ENCODE data around the gene SF3B3. TPM values are rescaled to one million over a fixed set of nuclear protein-coding genes. Genes with fewer than 3 reads are reported as not detected.
A peak's percentile ranks its signal among the peaks of the same experiment; 100 is the strongest.

Gene SF3B3
- 133 and 181 TPM in 2 replicates for total RNA-seq (2014; rRNA removed)
- percentile 90 among the genes with signal in this experiment for Bru-seq, nascent RNA
- percentile 92 among the genes with signal in this experiment for BruChase-seq, experiment 1, labeled RNA remaining after a 6-hour chase
- BruChase-seq, experiment 2, labeled RNA remaining after a 2-hour chase = percentile 90 among the genes with signal in this experiment
- long read RNA-seq, full-length matches to known transcripts = 74 of 197 reads
- long read RNA-seq, partial matches to known transcripts = 102 of 197 reads
- long read RNA-seq, other reads (novel, unspliced or antisense) = 21 of 197 reads

DNA sequence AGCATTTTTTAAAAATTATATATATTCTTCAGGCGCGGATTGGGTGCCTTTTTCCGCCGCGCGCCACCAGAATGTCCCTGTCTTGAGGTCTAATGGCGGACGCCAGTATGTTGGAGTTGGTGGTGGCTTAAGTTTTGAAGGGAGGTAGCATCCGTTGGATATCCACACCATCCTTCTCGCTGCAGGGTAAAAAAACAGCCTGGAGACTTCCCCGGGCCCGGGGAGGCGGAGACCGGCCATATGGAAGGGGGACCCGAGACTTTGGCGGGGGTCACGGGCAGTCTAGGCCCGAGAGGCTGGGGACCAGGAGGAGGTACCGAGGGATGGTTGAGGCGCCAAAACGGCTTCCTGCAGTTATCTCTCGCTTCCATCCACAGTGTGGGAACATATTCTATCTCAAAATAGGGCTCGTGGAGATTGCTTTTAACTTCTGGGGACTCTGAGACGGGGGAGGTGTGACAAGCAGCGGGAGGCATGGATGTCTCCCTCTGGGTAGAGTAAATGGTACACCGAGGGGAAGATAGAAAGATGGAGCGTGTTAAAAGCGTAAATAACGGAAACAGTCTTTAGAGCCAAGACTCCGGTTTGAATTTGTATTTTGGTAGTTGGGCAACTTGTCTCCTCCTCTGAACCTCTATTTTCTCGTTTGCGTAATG lies at the start of gene SF3B3:
TSS of gene SF3B3 (plus strand) at position 74 of the 656 bp plus-strand sequence. CDS start 2,841 bp downstream, outside the sequence.
- Histone ChIP-seq H3K27me3 (ENCODE audit: low read length) (no peaks in the 10 kb centered on the region), H3K9me3 (ENCODE audit: low read length) (no peaks in the 10 kb centered on the region), H3K4me2 (ENCODE audit: low read length) (peak within 1 kb of the TSS; percentile 99), H3F3A (ENCODE audit: low read length, unreplicated experiment) (no peaks in the 10 kb centered on the region), H3K9me2 (replicated peaks; ENCODE audit: low read length) (no peaks in the 10 kb centered on the region), H3K4me3 (ENCODE audit: low read length) (peak within 1 kb of the TSS; percentile 93), H3K27ac (ENCODE audit: low read length) (peak within 1 kb of the TSS; percentile 73), H3K9ac (ENCODE audit: low read length) (peak within 1 kb of the TSS; percentile 99), H2AFZ (ENCODE audit: low read length) (peak within 1 kb of the TSS; percentile 79), H4K20me1 (ENCODE audit: low read length) (peaks cover 20% of the 10 kb centered on the region; the same call in 1 of the 2 replicates), H3K36me3 (ENCODE audit: low read depth, low read length) (peaks cover 12% of the 10 kb centered on the region; the same call in 1 of the 2 replicates), H3K79me2 (ENCODE audit: low read length) (peaks cover 76% of the 10 kb centered on the region), H3K4me1 (ENCODE audit: insufficient read depth, low read length) (peaks cover 38% of the 10 kb centered on the region)
- TSS peak; percentile 69 for BruUV-seq (replicated peaks)
- CTCF ChIA-PET = no interaction called here
- intact Hi-C loops (cut with micrococcal nuclease) = no loop called here
- POLR2A ChIA-PET (ENCODE audit: unreplicated experiment) = no interaction called here
- DNase-seq (no peak), ATAC-seq (peak; percentile 52)
- TF ChIP-seq EZH2 (IDR thresholded peaks at IDR 0.05; ENCODE audit: low read length, unreplicated experiment) = no peak
- TF ChIP-seq EZH2phosphoT487 (IDR thresholded peaks at IDR 0.05; ENCODE audit: borderline replicate concordance, low read length) = no peak
- TF ChIP-seq, protein P1, sequence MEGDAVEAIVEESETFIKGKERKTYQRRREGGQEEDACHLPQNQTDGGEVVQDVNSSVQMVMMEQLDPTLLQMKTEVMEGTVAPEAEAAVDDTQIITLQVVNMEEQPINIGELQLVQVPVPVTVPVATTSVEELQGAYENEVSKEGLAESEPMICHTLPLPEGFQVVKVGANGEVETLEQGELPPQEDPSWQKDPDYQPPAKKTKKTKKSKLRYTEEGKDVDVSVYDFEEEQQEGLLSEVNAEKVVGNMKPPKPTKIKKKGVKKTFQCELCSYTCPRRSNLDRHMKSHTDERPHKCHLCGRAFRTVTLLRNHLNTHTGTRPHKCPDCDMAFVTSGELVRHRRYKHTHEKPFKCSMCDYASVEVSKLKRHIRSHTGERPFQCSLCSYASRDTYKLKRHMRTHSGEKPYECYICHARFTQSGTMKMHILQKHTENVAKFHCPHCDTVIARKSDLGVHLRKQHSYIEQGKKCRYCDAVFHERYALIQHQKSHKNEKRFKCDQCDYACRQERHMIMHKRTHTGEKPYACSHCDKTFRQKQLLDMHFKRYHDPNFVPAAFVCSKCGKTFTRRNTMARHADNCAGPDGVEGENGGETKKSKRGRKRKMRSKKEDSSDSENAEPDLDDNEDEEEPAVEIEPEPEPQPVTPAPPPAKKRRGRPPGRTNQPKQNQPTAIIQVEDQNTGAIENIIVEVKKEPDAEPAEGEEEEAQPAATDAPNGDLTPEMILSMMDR (conservative IDR thresholded peaks at IDR 0.05; ENCODE audit: low read depth, low read length) = no peak

DNA sequence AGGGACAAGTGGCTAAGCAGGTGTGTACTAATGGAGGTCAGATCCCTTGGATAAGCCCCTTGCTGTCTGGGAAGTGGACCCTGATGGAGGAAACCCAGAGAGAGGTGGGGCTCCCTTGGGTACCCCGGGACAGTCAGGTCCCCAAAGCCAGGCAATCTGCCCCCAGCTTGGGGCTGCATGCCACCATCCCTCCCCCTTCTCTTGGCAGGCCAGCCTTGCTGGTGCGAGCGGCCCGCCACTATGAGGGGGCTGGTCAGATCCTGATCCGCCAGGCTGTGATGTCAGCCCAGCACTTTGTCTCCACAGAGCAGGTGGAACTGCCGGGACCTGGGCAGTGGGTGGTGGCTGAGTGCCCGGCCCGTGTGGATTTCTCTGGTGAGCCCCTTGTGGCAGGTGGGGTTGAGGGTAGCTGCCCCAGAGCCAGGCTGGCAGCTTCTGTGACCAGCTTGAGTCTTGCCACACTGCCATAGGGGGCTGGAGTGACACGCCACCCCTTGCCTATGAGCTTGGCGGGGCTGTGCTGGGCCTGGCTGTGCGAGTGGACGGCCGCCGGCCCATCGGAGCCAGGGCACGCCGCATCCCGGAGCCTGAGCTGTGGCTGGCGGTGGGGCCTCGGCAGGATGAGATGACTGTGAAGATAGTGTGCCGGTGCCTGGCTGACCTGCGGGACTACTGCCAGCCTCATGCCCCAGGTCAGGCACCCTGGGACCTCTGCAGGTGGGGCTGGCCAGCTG lies 49.1 kb upstream of the SF3B3 start:
- no TSS peak for BruUV-seq (replicated peaks)
- TF ChIP-seq EZH2 (IDR thresholded peaks at IDR 0.05; ENCODE audit: low read length, unreplicated experiment) (no peak), EZH2phosphoT487 (IDR thresholded peaks at IDR 0.05; ENCODE audit: borderline replicate concordance, low read length) (no peak)
- Histone ChIP-seq H3K27me3 (ENCODE audit: low read length) (no peaks in the 10 kb centered on the region), H3F3A (ENCODE audit: low read length, unreplicated experiment) (no peaks in the 10 kb centered on the region), H4K20me1 (ENCODE audit: low read length) (no peaks in the 10 kb centered on the region), H2AFZ (ENCODE audit: low read length) (no peak overlapping the region), H3K9me2 (replicated peaks; ENCODE audit: low read length) (no peaks in the 10 kb centered on the region), H3K79me2 (ENCODE audit: low read length) (no peaks in the 10 kb centered on the region), H3K4me3 (ENCODE audit: low read length) (no peak overlapping the region), H3K4me2 (ENCODE audit: low read length) (no peak overlapping the region), H3K27ac (ENCODE audit: low read length) (no peak overlapping the region), H3K4me1 (ENCODE audit: insufficient read depth, low read length) (peaks cover 19% of the 10 kb centered on the region), H3K36me3 (ENCODE audit: low read depth, low read length) (no peaks in the 10 kb centered on the region), H3K9me3 (ENCODE audit: low read length) (no peaks in the 10 kb centered on the region), H3K9ac (ENCODE audit: low read length) (no peak overlapping the region)
- DNase-seq (no peak), ATAC-seq (no peak)
- ChIA-PET POLR2A (ENCODE audit: unreplicated experiment) (no interaction called here), CTCF (no interaction called here)
- intact Hi-C loops (cut with micrococcal nuclease) = no loop called here

DNA sequence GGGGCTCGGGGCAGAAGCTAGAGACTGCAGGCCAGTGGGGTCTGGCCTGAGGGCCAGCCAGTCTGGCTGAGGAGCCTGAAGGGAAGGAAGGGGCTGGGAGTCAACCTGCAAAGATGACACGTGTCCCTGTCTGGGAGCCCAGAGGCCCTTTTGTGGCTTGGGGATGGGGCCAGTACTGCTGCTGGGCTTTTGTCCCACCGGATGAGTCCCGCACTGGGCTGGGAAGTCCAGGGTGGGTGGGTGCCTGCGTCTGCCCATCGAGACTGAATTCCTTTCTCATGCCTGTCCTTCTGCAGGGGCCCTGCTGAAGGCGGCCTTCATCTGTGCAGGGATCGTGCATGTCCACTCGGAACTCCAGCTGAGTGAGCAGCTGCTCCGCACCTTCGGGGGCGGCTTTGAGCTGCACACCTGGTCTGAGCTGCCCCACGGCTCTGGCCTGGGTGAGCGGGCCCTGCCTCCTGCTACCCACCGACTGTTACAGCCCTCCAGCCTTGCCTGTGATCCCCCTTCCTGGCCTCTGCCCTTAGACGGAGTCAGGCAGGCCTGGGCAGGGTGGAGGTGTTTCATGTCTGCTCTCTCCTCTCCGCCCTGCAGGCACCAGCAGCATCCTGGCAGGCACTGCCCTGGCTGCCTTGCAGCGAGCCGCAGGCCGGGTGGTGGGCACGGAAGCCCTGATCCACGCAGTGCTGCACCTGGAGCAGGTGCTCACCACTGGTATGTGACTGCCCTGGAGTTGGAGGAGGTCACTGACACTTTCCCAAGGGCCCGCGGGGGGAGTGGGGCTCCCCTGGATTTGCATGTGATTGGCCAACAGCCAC lies 48.4 kb upstream of the SF3B3 start:
- H2AFZ ChIP-seq (ENCODE audit: low read length) = no peak overlapping the region
- H3K9me3 ChIP-seq (ENCODE audit: low read length) = no peaks in the 10 kb centered on the region
- peaks cover 4% of the 10 kb centered on the region for H3K36me3 ChIP-seq (ENCODE audit: low read depth, low read length)
- no peak for DNase-seq
- H4K20me1 ChIP-seq (ENCODE audit: low read length) = no peaks in the 10 kb centered on the region
- no peak overlapping the region for H3K4me2 ChIP-seq (ENCODE audit: low read length)
- H3K9ac ChIP-seq (ENCODE audit: low read length) = no peak overlapping the region
- ChIA-PET CTCF (no interaction called here), POLR2A (ENCODE audit: unreplicated experiment) (no interaction called here)
- intact Hi-C loops (cut with micrococcal nuclease) = no loop called here
- no peaks in the 10 kb centered on the region for H3F3A ChIP-seq (ENCODE audit: low read length, unreplicated experiment)
- peaks cover 19% of the 10 kb centered on the region for H3K4me1 ChIP-seq (ENCODE audit: insufficient read depth, low read length)
- H3K9me2 ChIP-seq (replicated peaks; ENCODE audit: low read length) = no peaks in the 10 kb centered on the region
- BruUV-seq (replicated peaks) = no TSS peak
- H3K27ac ChIP-seq (ENCODE audit: low read length) = 0 out of 2 replicates have a peak overlapping the region, but pooled peaks have one; percentile 77
- no peaks in the 10 kb centered on the region for H3K27me3 ChIP-seq (ENCODE audit: low read length)
- no peaks in the 10 kb centered on the region for H3K79me2 ChIP-seq (ENCODE audit: low read length)
- no peak for ATAC-seq
- no peak for TF ChIP-seq EZH2 (IDR thresholded peaks at IDR 0.05; ENCODE audit: low read length, unreplicated experiment)
- TF ChIP-seq EZH2phosphoT487 (IDR thresholded peaks at IDR 0.05; ENCODE audit: borderline replicate concordance, low read length) = no peak
- H3K4me3 ChIP-seq (ENCODE audit: low read length) = no peak overlapping the region

Data from PC-3 (cell line).